Neuronal stem cell (in vitro differentiated cells): Measurements from ENCODE around the gene LITAF.

Experiments
- DNase-seq: peaks from one replicate; pipeline ENCODE4 v3.0.0-alpha.2; 2013; ENCODE audit warnings: low spot score
- H2AFZ ChIP-seq: one replicate; pipeline ENCODE4 v1.6.1; 2013; ENCODE audit warnings: mild to moderate bottlenecking, low read length, inconsistent platforms
- H2AK5ac ChIP-seq: 2 replicates; pipeline ENCODE4 v1.6.1; 2013; ENCODE audit warnings: low read depth, mild to moderate bottlenecking, inconsistent platforms, low read length, moderate library complexity, mixed read lengths
- H2BK120ac ChIP-seq: 2 replicates; pipeline ENCODE4 v1.6.1; 2013; ENCODE audit warnings: low read depth, mild to moderate bottlenecking, inconsistent platforms, low read length, moderate library complexity, mixed read lengths
- H2BK12ac ChIP-seq: one replicate; pipeline ENCODE4 v1.6.1; 2013; ENCODE audit warnings: low read length, inconsistent platforms
- H2BK15ac ChIP-seq: 2 replicates; pipeline ENCODE4 v1.6.1; 2013; ENCODE audit warnings: mild to moderate bottlenecking, low read length, inconsistent platforms, mixed read lengths
- H2BK5ac ChIP-seq: one replicate; pipeline ENCODE4 v1.6.1; 2013; ENCODE audit warnings: inconsistent platforms, mild to moderate bottlenecking, low read length, moderate library complexity
- H3K14ac ChIP-seq: one replicate; pipeline ENCODE4 v1.6.1; 2013; ENCODE audit warnings: low read length, inconsistent platforms
- H3K18ac ChIP-seq: 2 replicates; pipeline ENCODE4 v1.6.1; 2013; ENCODE audit warnings: low read length, inconsistent platforms
- H3K23ac ChIP-seq: 2 replicates; pipeline ENCODE4 v1.6.1; 2013; ENCODE audit warnings: low read depth, mild to moderate bottlenecking, mixed read lengths, low read length, inconsistent platforms; ENCODE audit not compliant: poor library complexity
- H3K27ac ChIP-seq: replicated peaks from 3 replicates; pipeline ENCODE4 v1.5.1; 2013; ENCODE audit warnings: low read length, inconsistent platforms
- H3K27me3 ChIP-seq, 3 experiments: 2 replicates each; pipeline ENCODE4 v1.6.1; 2013; ENCODE audit warnings: low read length in 3 of 3, mild to moderate bottlenecking in 2 of 3, inconsistent platforms in 1 of 3, low read depth in 1 of 3, mixed read lengths in 1 of 3, moderate library complexity in 1 of 3; ENCODE audit not compliant: control insufficient read depth in 3 of 3, insufficient read depth in 3 of 3
- H3K36me3 ChIP-seq, 2 donors: replicated peaks in 1 of 2; 2 replicates each; pipeline ENCODE4 v1.6.1; 2013; ENCODE audit warnings: low read length in 2 of 2; ENCODE audit not compliant: control insufficient read depth in 2 of 2, insufficient read depth in 2 of 2
- H3K4ac ChIP-seq: 2 replicates; pipeline ENCODE4 v1.6.1; 2013; ENCODE audit warnings: inconsistent platforms, mild to moderate bottlenecking, low read length, moderate library complexity
- H3K4me1 ChIP-seq, 2 donors: 1 replicate in 1 of 2; 2 replicates in 1 of 2; pipeline ENCODE4 v1.6.1; 2013; ENCODE audit warnings: low read length in 2 of 2, low read depth in 1 of 2; ENCODE audit not compliant: control insufficient read depth in 2 of 2, insufficient read depth in 1 of 2
- H3K4me2 ChIP-seq: one replicate; pipeline ENCODE4 v1.6.1; 2013; ENCODE audit warnings: mild to moderate bottlenecking, low read length, inconsistent platforms; ENCODE audit not compliant: insufficient read depth, poor library complexity, severe bottlenecking
- H3K4me3 ChIP-seq, 2 donors: 2 replicates each; pipeline ENCODE4 v1.5.1; 2013; ENCODE audit warnings: low read length in 2 of 2, mild to moderate bottlenecking in 2 of 2, inconsistent platforms in 1 of 2, moderate library complexity in 1 of 2
- H3K79me1 ChIP-seq: one replicate; pipeline ENCODE4 v1.6.1; 2013; ENCODE audit warnings: low read depth, mild to moderate bottlenecking, inconsistent platforms, low read length, moderate library complexity
- H3K9ac ChIP-seq: one replicate; pipeline ENCODE4 v1.6.1; 2013; ENCODE audit warnings: mild to moderate bottlenecking, low read depth, low read length, inconsistent platforms; ENCODE audit not compliant: poor library complexity
- H3K9me3 ChIP-seq, 2 donors: replicated peaks in 1 of 2; 2 replicates each; pipeline versions ENCODE3 to v1.6.1; 2013; ENCODE audit warnings: low read length in 2 of 2, mild to moderate bottlenecking in 2 of 2, inconsistent platforms in 1 of 2, low read depth in 1 of 2, mixed read lengths in 1 of 2, moderate library complexity in 1 of 2; ENCODE audit not compliant: control insufficient read depth in 2 of 2, insufficient read depth in 1 of 2
- H4K8ac ChIP-seq: one replicate; pipeline ENCODE4 v1.6.1; 2013; ENCODE audit warnings: low read depth, mild to moderate bottlenecking, inconsistent platforms, low read length, moderate library complexity
- H4K91ac ChIP-seq: one replicate; pipeline ENCODE4 v1.6.1; 2013; ENCODE audit warnings: low read length, low read depth, mild to moderate bottlenecking, inconsistent platforms; ENCODE audit not compliant: poor library complexity
- WGBS, 2 donors: extraction: QIAGEN DNeasy Blood & Tissue Kit; methylation state at CpG; one replicate each; pipeline ENCODE4 v1.1.7; 2013; ENCODE audit warnings: missing lambda C conversion rate in 2 of 2, mixed read lengths in 1 of 2; ENCODE audit not compliant: insufficient read length in 2 of 2, insufficient replicate concordance in 1 of 2; ENCODE audit errors: extremely low coverage in 2 of 2; 5-methylcytosine and 5-hydroxymethylcytosine counted together

LITAF gene

GRCh38 chr16:11547118-11547916, 39.4 kb downstream of the LITAF start:
- H3K36me3 ChIP-seq = peaks cover 4 to 31% of the 10 kb centered on the region in 2 donors
- no peak for DNase-seq
- H4K91ac ChIP-seq = no peak overlapping the region
- no peak overlapping the region for H3K27ac ChIP-seq
- no peak overlapping the region for H3K18ac ChIP-seq
- H2AFZ ChIP-seq = no peak overlapping the region
- no peak overlapping the region for H4K8ac ChIP-seq
- no peak overlapping the region for H3K23ac ChIP-seq
- no peak overlapping the region for H2BK15ac ChIP-seq
- WGBS, 2 donors = no CpG with 5 or more reads among the region's 13 CpGs
- no peak overlapping the region for H2AK5ac ChIP-seq
- H3K4me3 ChIP-seq = no peak overlapping the region
- H3K79me1 ChIP-seq = no peaks in the 10 kb centered on the region
- H3K9ac ChIP-seq = no peak overlapping the region
- no peak overlapping the region for H2BK5ac ChIP-seq
- H3K27me3 ChIP-seq = no peaks in the 10 kb centered on the region
- H3K4me1 ChIP-seq = peaks cover 5 to 14% of the 10 kb centered on the region in 2 donors
- H3K14ac ChIP-seq = no peak overlapping the region
- H2BK12ac ChIP-seq = no peak overlapping the region
- no peak overlapping the region for H3K4ac ChIP-seq
- no peak overlapping the region for H3K4me2 ChIP-seq
- H2BK120ac ChIP-seq = no peak overlapping the region
- peaks cover 2 to 11% of the 10 kb centered on the region in 2 donors for H3K9me3 ChIP-seq

- H2AFZ ChIP-seq = no peak overlapping the region
- no peak overlapping the region for H3K14ac ChIP-seq
- no CpG with 5 or more reads among the region's 5 CpGs for WGBS, 2 donors
- H2AK5ac ChIP-seq = no peak overlapping the region
- H2BK5ac ChIP-seq = no peak overlapping the region
- no peak overlapping the region for H4K91ac ChIP-seq
- no peak overlapping the region for H3K18ac ChIP-seq
- H3K23ac ChIP-seq = no peak overlapping the region
- H3K4me1 ChIP-seq = peaks cover 5 to 14% of the 10 kb centered on the region in 2 donors
- no peak overlapping the region for H3K4ac ChIP-seq
- no peak overlapping the region for H2BK120ac ChIP-seq
- no peak overlapping the region for H4K8ac ChIP-seq
- no peak overlapping the region for H3K9ac ChIP-seq
- peaks cover 4 to 27% of the 10 kb centered on the region in 2 donors for H3K36me3 ChIP-seq
- no peak overlapping the region for H3K4me3 ChIP-seq
- H3K4me2 ChIP-seq = no peak overlapping the region
- H3K9me3 ChIP-seq = peaks cover 2 to 11% of the 10 kb centered on the region in 2 donors
- H3K27me3 ChIP-seq = no peaks in the 10 kb centered on the region
- no peak overlapping the region for H2BK12ac ChIP-seq
- no peak overlapping the region for H3K27ac ChIP-seq
- H2BK15ac ChIP-seq = no peak overlapping the region
- no peak for DNase-seq
- H3K79me1 ChIP-seq = no peaks in the 10 kb centered on the region
Observed at GRCh38 chr16:11546608-11547061, 40.1 kb downstream of the LITAF start.

- Histone ChIP-seq H2AFZ (peak overlapping the region; percentile 26), H3K27ac (no peak overlapping the region), H3K4me3 (no peak overlapping the region), H3K4ac (no peak overlapping the region), H3K9ac (no peak overlapping the region), H3K79me1 (no peaks in the 10 kb centered on the region), H3K9me3 (peaks cover 0 to under 1% of the 10 kb centered on the region in 2 donors), H4K91ac (no peak overlapping the region), H4K8ac (no peak overlapping the region), H3K4me1 (peaks cover 5 to 14% of the 10 kb centered on the region in 2 donors), H2AK5ac (no peak overlapping the region), H2BK120ac (no peak overlapping the region), H3K18ac (no peak overlapping the region), H2BK15ac (no peak overlapping the region), H3K14ac (no peak overlapping the region), H3K27me3 (no peaks in the 10 kb centered on the region), H3K4me2 (no peak overlapping the region), H3K36me3 (peaks cover 0 to 6% of the 10 kb centered on the region in 2 donors), H2BK5ac (no peak overlapping the region), H2BK12ac (no peak overlapping the region), H3K23ac (no peak overlapping the region)
- DNase-seq = no peak
- no CpG with 5 or more reads among the region's 12 CpGs for WGBS, 2 donors
Observed at GRCh38 chr16:11543661-11544393, 42.9 kb downstream of the LITAF start.
